K562 (cell line): ENCODE results near the gene MPG. TPM values are rescaled to one million over a fixed set of nuclear protein-coding genes. Genes with fewer than 3 reads are reported as not detected.

Experiments used
- BMI1 ChIP-seq: fragments of 150-350 bp; IDR thresholded peaks from 2 replicates; pipeline ENCODE4 v1.6.1; 2014; ENCODE audit warnings: low read length
- ESRRB ChIP-seq: fragments of 250-450 bp; sonication (Bioruptor Pico); IDR thresholded peaks from 2 replicates; pipeline ENCODE4 v1.5.0; 2020; ENCODE audit warnings: mild to moderate bottlenecking, moderate library complexity, borderline replicate concordance
- HNRNPL ChIP-seq: fragments of 200-400 bp; formaldehyde crosslinking; IDR thresholded peaks from 2 replicates; pipeline ENCODE4 v1.6.1; 2017; ENCODE audit warnings: low read depth, mild to moderate bottlenecking, low read length
- JUND ChIP-seq, 2 experiments: IDR thresholded peaks; 2 replicates in 1 of 2; 3 replicates in 1 of 2; pipeline ENCODE4 v1.6.1; 2011; ENCODE audit warnings: borderline replicate concordance in 2 of 2, low read depth in 2 of 2, low read length in 2 of 2, improper control_type of control experiment in 1 of 2, missing biosample characterization in 1 of 2, missing genetic modification characterization in 1 of 2, missing genetic modification reagents in 1 of 2
- NFE2L1 ChIP-seq: fragments of 450-650 bp; IDR thresholded peaks from 2 replicates; pipeline ENCODE4 v1.6.1; 2016; ENCODE audit warnings: missing genetic modification characterization, low read depth, mild to moderate bottlenecking, missing compliant biosample characterization, moderate library complexity, borderline replicate concordance
- POLR3A ChIP-seq: IDR thresholded peaks from 2 replicates; pipeline ENCODE4 v1.6.1; 2011; ENCODE audit warnings: borderline replicate concordance, mild to moderate bottlenecking, moderate library complexity; ENCODE audit not compliant: insufficient read length, insufficient read depth; ENCODE audit errors: extremely low read depth
- SIX5 ChIP-seq, 2 experiments: IDR thresholded peaks; 2 replicates each; pipeline ENCODE4 v1.6.1; 2011; ENCODE audit warnings: low read length in 2 of 2, borderline replicate concordance in 1 of 2, low read depth in 1 of 2, mild to moderate bottlenecking in 1 of 2, moderate library complexity in 1 of 2; ENCODE audit not compliant: insufficient read depth in 1 of 2
- TCF3 ChIP-seq: sonication (generic); formaldehyde crosslinking; IDR thresholded peaks from 2 replicates; pipeline ENCODE4 v1.4.0; 2020; ENCODE audit warnings: mild to moderate bottlenecking, missing genetic modification reagents
- TCF7L2 ChIP-seq: fragments of 150-350 bp; IDR thresholded peaks from 2 replicates; pipeline ENCODE4 v1.6.1; 2016; ENCODE audit warnings: low read depth, mild to moderate bottlenecking, low read length, moderate library complexity
- ZNF174 ChIP-seq: fragments of 250-450 bp; sonication (Bioruptor Pico); IDR thresholded peaks from 2 replicates; pipeline ENCODE4 v1.4.0; 2020; ENCODE audit warnings: mild to moderate bottlenecking
- ZNF436 ChIP-seq: fragments of 250-450, 450-650 bp; sonication (Bioruptor Pico); formaldehyde crosslinking; IDR thresholded peaks from 2 replicates; pipeline ENCODE4 v1.7.0; 2020; ENCODE audit warnings: mild to moderate bottlenecking
- ZNF778 ChIP-seq: fragments of 450-650 bp; formaldehyde crosslinking; IDR thresholded peaks from 2 replicates; pipeline ENCODE4 v1.4.0; 2020; ENCODE audit warnings: mild to moderate bottlenecking, moderate library complexity
- polyA plus RNA-seq, 8 experiments: library from polyadenylated mRNA; depleted of rRNA in 4 of 8; stranded (reverse) in 5 of 8; unstranded in 3 of 8; fragments of >200 nt; fragmentation: Nextera tagmentation in 2 of 8; fragmentation: Illumina TruSeq in 1 of 8; extraction: Ambion mirVana in 2 of 8; extraction: Trizol in 1 of 8; gene quantifications; 2 replicates each; pipeline versions ENCODE4 v1.2.1 to v1.2.3, GENCODE V29; 2011 to 2014; ENCODE audit warnings: inconsistent platforms in 1 of 8, missing spikeins in 1 of 8
- total RNA-seq, 7 experiments: library from RNA; depleted of rRNA in 6 of 7; stranded (reverse); fragments of >200 nt in 6 of 7; fragmentation: Illumina TruSeq in 2 of 7; extraction: Trizol in 2 of 7; gene quantifications; 2 replicates each; pipeline versions ENCODE4 v1.2.1 to v1.2.3, GENCODE V29; 2011 to 2021; ENCODE audit warnings: low replicate concordance in 1 of 7
- TF ChIP-seq, protein P1 (sequence below): fragments of 450-650 bp; IDR thresholded peaks from 2 replicates; pipeline ENCODE4 v1.6.1; 2016; ENCODE audit warnings: borderline replicate concordance
- TF ChIP-seq, protein P2 (sequence below): fragments of 250-450 bp; sonication (Bioruptor Pico); IDR thresholded peaks from 2 replicates; pipeline ENCODE4 v1.8.0; 2022; ENCODE audit warnings: moderate library complexity, mild to moderate bottlenecking, inconsistent platforms
- TF ChIP-seq, protein P3 (sequence below): sonication (generic); formaldehyde crosslinking; IDR thresholded peaks from 2 replicates; pipeline ENCODE4 v1.5.0; 2020; ENCODE audit warnings: missing genetic modification reagents
- TF ChIP-seq, protein P4 (sequence below), 2 experiments: fragments of 450-650 bp; IDR thresholded peaks; 2 replicates each; pipeline ENCODE4 v1.6.1; 2018; ENCODE audit warnings: mild to moderate bottlenecking in 2 of 2, low read depth in 1 of 2; ENCODE audit not compliant: partially characterized antibody in 2 of 2
- TF ChIP-seq, protein P5 (sequence below): sonication (generic); formaldehyde crosslinking; IDR thresholded peaks from 2 replicates; pipeline ENCODE4 v1.4.0; 2020; ENCODE audit warnings: mild to moderate bottlenecking, missing genetic modification reagents

The MPG gene
- total and polyA plus RNA-seq, 9 of the 15 experiments (the other 6 are each of a cell fraction or from before 2014, with no cell fraction given) = 0.42 to 226 (median 36.2) TPM

DNA sequence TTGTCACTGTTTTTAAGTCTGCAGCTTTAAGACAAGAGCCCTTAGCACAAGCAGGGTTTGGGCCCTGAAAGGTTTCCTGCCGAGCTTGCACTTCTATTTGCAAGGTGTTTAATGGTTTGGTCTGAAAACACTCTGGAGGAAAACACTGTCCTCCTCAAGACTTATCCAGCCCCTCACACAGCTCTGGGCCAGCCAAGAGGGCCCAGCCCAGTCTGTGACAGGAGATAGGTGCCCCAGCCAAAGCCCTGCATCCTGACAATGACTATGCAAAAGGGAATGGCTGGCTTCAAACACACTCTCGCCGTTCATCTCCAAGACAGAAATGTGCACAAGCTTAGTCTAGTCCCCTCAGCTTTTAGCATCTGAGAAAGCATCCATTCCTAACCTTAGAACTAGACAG, 26.9 kb downstream of the MPG start (continued):
- TF ChIP-seq, protein P1, sequence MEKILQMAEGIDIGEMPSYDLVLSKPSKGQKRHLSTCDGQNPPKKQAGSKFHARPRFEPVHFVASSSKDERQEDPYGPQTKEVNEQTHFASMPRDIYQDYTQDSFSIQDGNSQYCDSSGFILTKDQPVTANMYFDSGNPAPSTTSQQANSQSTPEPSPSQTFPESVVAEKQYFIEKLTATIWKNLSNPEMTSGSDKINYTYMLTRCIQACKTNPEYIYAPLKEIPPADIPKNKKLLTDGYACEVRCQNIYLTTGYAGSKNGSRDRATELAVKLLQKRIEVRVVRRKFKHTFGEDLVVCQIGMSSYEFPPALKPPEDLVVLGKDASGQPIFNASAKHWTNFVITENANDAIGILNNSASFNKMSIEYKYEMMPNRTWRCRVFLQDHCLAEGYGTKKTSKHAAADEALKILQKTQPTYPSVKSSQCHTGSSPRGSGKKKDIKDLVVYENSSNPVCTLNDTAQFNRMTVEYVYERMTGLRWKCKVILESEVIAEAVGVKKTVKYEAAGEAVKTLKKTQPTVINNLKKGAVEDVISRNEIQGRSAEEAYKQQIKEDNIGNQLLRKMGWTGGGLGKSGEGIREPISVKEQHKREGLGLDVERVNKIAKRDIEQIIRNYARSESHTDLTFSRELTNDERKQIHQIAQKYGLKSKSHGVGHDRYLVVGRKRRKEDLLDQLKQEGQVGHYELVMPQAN = no peak
- TF ChIP-seq NFE2L1 (tag) = peak; percentile 60; the same call in 1 of the 2 replicates
- peak; percentile 31; the same call in 1 of the 2 replicates for TF ChIP-seq JUND (IDR thresholded peaks at IDR 0.05; ENCODE audit: borderline replicate concordance, low read depth, low read length)
- TF ChIP-seq JUND (tag; IDR thresholded peaks at IDR 0.05; ENCODE audit: borderline replicate concordance, low read depth, low read length) = no peak
- TF ChIP-seq, protein P2, sequence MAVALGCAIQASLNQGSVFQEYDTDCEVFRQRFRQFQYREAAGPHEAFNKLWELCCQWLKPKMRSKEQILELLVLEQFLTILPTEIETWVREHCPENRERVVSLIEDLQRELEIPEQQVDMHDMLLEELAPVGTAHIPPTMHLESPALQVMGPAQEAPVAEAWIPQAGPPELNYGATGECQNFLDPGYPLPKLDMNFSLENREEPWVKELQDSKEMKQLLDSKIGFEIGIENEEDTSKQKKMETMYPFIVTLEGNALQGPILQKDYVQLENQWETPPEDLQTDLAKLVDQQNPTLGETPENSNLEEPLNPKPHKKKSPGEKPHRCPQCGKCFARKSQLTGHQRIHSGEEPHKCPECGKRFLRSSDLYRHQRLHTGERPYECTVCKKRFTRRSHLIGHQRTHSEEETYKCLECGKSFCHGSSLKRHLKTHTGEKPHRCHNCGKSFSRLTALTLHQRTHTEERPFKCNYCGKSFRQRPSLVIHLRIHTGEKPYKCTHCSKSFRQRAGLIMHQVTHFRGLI (CRISPR knock-in tag) = no peak
- TF ChIP-seq, protein P3, sequence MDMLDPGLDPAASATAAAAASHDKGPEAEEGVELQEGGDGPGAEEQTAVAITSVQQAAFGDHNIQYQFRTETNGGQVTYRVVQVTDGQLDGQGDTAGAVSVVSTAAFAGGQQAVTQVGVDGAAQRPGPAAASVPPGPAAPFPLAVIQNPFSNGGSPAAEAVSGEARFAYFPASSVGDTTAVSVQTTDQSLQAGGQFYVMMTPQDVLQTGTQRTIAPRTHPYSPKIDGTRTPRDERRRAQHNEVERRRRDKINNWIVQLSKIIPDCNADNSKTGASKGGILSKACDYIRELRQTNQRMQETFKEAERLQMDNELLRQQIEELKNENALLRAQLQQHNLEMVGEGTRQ (CRISPR knock-in tag) = no peak
- TF ChIP-seq, protein P4, sequence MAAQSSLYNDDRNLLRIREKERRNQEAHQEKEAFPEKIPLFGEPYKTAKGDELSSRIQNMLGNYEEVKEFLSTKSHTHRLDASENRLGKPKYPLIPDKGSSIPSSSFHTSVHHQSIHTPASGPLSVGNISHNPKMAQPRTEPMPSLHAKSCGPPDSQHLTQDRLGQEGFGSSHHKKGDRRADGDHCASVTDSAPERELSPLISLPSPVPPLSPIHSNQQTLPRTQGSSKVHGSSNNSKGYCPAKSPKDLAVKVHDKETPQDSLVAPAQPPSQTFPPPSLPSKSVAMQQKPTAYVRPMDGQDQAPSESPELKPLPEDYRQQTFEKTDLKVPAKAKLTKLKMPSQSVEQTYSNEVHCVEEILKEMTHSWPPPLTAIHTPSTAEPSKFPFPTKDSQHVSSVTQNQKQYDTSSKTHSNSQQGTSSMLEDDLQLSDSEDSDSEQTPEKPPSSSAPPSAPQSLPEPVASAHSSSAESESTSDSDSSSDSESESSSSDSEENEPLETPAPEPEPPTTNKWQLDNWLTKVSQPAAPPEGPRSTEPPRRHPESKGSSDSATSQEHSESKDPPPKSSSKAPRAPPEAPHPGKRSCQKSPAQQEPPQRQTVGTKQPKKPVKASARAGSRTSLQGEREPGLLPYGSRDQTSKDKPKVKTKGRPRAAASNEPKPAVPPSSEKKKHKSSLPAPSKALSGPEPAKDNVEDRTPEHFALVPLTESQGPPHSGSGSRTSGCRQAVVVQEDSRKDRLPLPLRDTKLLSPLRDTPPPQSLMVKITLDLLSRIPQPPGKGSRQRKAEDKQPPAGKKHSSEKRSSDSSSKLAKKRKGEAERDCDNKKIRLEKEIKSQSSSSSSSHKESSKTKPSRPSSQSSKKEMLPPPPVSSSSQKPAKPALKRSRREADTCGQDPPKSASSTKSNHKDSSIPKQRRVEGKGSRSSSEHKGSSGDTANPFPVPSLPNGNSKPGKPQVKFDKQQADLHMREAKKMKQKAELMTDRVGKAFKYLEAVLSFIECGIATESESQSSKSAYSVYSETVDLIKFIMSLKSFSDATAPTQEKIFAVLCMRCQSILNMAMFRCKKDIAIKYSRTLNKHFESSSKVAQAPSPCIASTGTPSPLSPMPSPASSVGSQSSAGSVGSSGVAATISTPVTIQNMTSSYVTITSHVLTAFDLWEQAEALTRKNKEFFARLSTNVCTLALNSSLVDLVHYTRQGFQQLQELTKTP (IDR thresholded peaks at IDR 0.05; ENCODE audit: low read depth in 1 of 2, partially characterized antibody in 2 of 2) = no peak
- no peak for TF ChIP-seq ESRRB (CRISPR knock-in tag)
- TF ChIP-seq TCF3 (CRISPR knock-in tag) = peak; percentile 88
- no peak for TF ChIP-seq TCF7L2
- TF ChIP-seq ZNF778 = no peak
- no peak for TF ChIP-seq ZNF436
- TF ChIP-seq, protein P5, sequence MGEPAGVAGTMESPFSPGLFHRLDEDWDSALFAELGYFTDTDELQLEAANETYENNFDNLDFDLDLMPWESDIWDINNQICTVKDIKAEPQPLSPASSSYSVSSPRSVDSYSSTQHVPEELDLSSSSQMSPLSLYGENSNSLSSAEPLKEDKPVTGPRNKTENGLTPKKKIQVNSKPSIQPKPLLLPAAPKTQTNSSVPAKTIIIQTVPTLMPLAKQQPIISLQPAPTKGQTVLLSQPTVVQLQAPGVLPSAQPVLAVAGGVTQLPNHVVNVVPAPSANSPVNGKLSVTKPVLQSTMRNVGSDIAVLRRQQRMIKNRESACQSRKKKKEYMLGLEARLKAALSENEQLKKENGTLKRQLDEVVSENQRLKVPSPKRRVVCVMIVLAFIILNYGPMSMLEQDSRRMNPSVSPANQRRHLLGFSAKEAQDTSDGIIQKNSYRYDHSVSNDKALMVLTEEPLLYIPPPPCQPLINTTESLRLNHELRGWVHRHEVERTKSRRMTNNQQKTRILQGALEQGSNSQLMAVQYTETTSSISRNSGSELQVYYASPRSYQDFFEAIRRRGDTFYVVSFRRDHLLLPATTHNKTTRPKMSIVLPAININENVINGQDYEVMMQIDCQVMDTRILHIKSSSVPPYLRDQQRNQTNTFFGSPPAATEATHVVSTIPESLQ (CRISPR knock-in tag) = no peak
- no peak for TF ChIP-seq SIX5 (IDR thresholded peaks at IDR 0.05; ENCODE audit: borderline replicate concordance in 1 of 2, insufficient read depth in 1 of 2, low read depth in 1 of 2, low read length in 2 of 2)
- TF ChIP-seq POLR3A = no peak
- TF ChIP-seq BMI1 = no peak
- no peak for TF ChIP-seq HNRNPL
- no peak for TF ChIP-seq ZNF174 (CRISPR knock-in tag)
